Measurements from ENCODE around the gene CLOCK.

DNA sequence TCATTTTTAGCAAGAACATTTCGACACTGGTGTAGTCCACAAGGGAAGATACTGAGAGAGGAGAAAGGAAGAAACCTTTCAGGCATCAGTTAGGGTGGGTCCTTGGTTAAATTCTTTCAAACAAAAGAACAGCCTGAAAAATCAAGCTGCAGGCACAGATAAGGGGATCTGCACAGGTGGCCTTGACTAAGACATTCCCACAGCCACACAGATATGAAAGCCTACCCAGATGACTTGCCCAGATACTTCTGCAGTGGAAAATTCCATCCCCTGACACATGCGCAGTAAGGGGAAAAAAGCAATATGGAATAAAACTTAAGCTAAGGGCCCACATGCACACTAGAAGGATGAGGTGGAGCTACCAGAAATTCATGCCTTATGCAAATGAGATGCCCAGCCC is 159.9 kb downstream of the CLOCK start:
- TF ChIP-seq, protein P1, sequence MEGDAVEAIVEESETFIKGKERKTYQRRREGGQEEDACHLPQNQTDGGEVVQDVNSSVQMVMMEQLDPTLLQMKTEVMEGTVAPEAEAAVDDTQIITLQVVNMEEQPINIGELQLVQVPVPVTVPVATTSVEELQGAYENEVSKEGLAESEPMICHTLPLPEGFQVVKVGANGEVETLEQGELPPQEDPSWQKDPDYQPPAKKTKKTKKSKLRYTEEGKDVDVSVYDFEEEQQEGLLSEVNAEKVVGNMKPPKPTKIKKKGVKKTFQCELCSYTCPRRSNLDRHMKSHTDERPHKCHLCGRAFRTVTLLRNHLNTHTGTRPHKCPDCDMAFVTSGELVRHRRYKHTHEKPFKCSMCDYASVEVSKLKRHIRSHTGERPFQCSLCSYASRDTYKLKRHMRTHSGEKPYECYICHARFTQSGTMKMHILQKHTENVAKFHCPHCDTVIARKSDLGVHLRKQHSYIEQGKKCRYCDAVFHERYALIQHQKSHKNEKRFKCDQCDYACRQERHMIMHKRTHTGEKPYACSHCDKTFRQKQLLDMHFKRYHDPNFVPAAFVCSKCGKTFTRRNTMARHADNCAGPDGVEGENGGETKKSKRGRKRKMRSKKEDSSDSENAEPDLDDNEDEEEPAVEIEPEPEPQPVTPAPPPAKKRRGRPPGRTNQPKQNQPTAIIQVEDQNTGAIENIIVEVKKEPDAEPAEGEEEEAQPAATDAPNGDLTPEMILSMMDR (IDR thresholded peaks at IDR 0.05), result no peak
- no peak for TF ChIP-seq EZH2 (IDR thresholded peaks at IDR 0.05)
- TF ChIP-seq EZH2phosphoT487 (IDR thresholded peaks at IDR 0.05), result no peak

All from neural progenitor cell (in vitro differentiated cells).